Gastrocnemius medialis (tissue), 4 donors: Measurements from ENCODE around the gene RTP5. TPM values are rescaled to one million over a fixed set of nuclear protein-coding genes. Genes with fewer than 3 reads are reported as not detected.

Source experiments
- ATAC-seq, 2 donors: fragments of 150-250 bp; one replicate each; pipeline ENCODE4 v1.9.1; 2016
- DNase-seq, 2 donors: peaks; one replicate each; pipeline ENCODE4 v3.0.0-alpha.2; 2019
- H3K27ac ChIP-seq, 4 donors: fragments of 200-600 bp; sonication (generic); 1 replicate in 1 of 4; 2 replicates in 3 of 4; pipeline ENCODE4 v1.5.1; 2016 to 2018; ENCODE audit warnings: mild to moderate bottlenecking in 2 of 4, moderate library complexity in 1 of 4
- H3K27me3 ChIP-seq, 3 donors: fragments of 200-600 bp; sonication (generic) in 2 of 3; 1 replicate in 1 of 3; 2 replicates in 2 of 3; pipeline versions ENCODE4 v1.5.1 to v1.6.0; 2016 to 2019; ENCODE audit warnings: mild to moderate bottlenecking in 1 of 3, moderate library complexity in 1 of 3
- H3K36me3 ChIP-seq, 2 donors: fragments of 200-600 bp; sonication (generic) in 1 of 2; one replicate each; pipeline ENCODE4 v1.5.1; 2017 to 2018
- H3K4me1 ChIP-seq, 2 donors: fragments of 200-600 bp; sonication (generic) in 1 of 2; one replicate each; pipeline ENCODE4 v1.5.1; 2016 to 2017; ENCODE audit warnings: mild to moderate bottlenecking in 2 of 2
- H3K4me3 ChIP-seq, 4 donors: fragments of 200-600 bp; sonication (generic) in 3 of 4; 1 replicate in 1 of 4; 2 replicates in 3 of 4; pipeline ENCODE4 v1.5.1; 2016 to 2019; ENCODE audit warnings: mild to moderate bottlenecking in 2 of 4
- H3K9me3 ChIP-seq, 3 donors: fragments of 200-600 bp; sonication (generic) in 2 of 3; 1 replicate in 1 of 3; 2 replicates in 2 of 3; pipeline ENCODE4 v1.5.1; 2016 to 2019
- POLR2A ChIP-seq, 2 donors: fragments of 450-650 bp; IDR thresholded peaks; one replicate each; pipeline ENCODE4 v1.6.1; 2017; ENCODE audit warnings: antibody characterized with exemption in 2 of 2, mild to moderate bottlenecking in 2 of 2, moderate library complexity in 2 of 2
- in situ Hi-C, 4 donors: fragments of 200-750 bp; cut with MboI; loops; one replicate each; pipeline versions ENCODE4 v1.15.0 to v1.8.0; 2017; ENCODE audit warnings: low sequenced_read_pairs in 4 of 4
- intact Hi-C: fragments of 100-400 bp; cut with DNase I; formaldehyde crosslinking; loops from one replicate; pipeline ENCODE4 v1.15.1; 2023; ENCODE audit warnings: low total_unique reads
- total RNA-seq, 4 donors: library from RNA; depleted of rRNA; stranded (reverse); fragments of >200 nt; gene quantifications; one replicate each; pipeline versions ENCODE4 v1.1.0 to v1.2.3, GENCODE V29; 2016
- TF ChIP-seq, protein P1 (sequence below), 5 experiments: fragments of 450-650 bp in 3 of 5; fragments of 200-600 bp in 2 of 5; sonication (generic) in 2 of 5; IDR thresholded peaks in 4 of 5; conservative IDR thresholded peaks in 1 of 5; 1 replicate in 4 of 5; 2 replicates in 1 of 5; pipeline ENCODE4 v1.5.1; 2016 to 2019; ENCODE audit warnings: antibody characterized with exemption in 5 of 5, mild to moderate bottlenecking in 3 of 5, moderate library complexity in 3 of 5

The RTP5 gene
- total RNA-seq, 4 donors from 2014 or later: not detected

DNA sequence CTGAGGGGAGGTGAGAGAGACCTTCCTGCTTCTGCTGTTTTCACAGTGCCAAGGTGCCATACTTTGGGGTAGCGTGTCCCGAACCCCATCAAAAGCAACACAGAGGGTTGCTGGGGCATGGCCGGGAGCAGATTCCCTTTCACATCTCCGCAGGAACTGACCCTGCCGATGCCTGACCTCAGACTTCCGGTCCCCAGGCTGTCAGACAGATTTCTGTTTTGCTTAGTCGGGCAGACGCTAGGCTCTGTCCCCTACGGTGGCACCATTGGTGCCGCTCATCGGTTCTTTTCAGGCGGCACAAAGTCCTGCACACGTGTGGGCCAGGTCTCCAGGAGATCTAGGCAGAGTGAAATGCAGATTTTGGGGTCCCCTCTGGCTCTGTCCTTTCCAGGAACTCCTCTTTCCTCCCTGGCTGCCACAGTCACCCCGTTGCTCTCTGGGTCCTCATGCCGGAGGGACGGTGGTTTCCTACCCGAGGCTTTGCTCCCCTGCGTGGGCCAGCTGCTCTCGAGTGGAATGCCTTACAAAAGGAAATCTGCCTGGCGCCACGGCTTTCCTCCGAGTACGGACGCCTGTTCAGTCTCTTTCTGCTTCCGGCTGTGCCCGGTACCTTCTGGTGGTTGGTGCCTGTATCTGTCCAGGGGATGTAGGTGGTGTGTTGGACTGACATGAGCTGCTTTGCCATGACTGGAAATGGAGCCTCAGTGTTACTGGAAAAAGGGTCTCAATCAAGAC lies 39.3 kb downstream of the RTP5 start:
- H3K27ac ChIP-seq: no peak overlapping the region
- H3K27me3 ChIP-seq: no peaks in the 10 kb centered on the region
- no peak for ATAC-seq
- H3K9me3 ChIP-seq: no peaks in the 10 kb centered on the region
- H3K4me3 ChIP-seq: no peak overlapping the region
- TF ChIP-seq, protein P1, sequence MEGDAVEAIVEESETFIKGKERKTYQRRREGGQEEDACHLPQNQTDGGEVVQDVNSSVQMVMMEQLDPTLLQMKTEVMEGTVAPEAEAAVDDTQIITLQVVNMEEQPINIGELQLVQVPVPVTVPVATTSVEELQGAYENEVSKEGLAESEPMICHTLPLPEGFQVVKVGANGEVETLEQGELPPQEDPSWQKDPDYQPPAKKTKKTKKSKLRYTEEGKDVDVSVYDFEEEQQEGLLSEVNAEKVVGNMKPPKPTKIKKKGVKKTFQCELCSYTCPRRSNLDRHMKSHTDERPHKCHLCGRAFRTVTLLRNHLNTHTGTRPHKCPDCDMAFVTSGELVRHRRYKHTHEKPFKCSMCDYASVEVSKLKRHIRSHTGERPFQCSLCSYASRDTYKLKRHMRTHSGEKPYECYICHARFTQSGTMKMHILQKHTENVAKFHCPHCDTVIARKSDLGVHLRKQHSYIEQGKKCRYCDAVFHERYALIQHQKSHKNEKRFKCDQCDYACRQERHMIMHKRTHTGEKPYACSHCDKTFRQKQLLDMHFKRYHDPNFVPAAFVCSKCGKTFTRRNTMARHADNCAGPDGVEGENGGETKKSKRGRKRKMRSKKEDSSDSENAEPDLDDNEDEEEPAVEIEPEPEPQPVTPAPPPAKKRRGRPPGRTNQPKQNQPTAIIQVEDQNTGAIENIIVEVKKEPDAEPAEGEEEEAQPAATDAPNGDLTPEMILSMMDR (IDR thresholded peaks at IDR 0.05 in 4 of 5, conservative IDR thresholded peaks at IDR 0.05 in 1 of 5): no peak
- no peak for TF ChIP-seq POLR2A (IDR thresholded peaks at IDR 0.05)
- H3K36me3 ChIP-seq: no peaks in the 10 kb centered on the region
- no peaks in the 10 kb centered on the region for H3K4me1 ChIP-seq
- in situ Hi-C loops: no loop called here
- intact Hi-C loops: no loop called here
- DNase-seq: no peak

DNA sequence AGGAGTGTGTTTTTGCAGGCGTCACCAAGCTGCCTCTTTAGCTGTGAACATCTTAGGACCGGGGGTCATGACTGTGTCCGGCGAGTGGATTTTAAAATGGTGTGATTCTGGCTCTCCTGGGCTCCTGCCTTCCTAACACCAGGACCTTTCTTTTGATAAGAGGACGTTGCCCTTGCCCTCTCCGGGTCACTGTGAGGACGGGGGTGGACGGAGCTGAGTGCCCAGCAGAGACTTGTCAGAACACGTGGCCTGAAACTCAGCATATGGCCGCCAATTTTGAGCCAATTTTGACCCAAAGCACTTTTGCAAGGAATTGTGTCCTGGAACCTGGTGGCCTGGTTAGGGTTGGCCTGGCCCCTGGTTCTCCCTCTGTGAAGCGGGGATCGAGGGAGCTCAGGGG lies 40.2 kb downstream of the RTP5 start:
- Histone ChIP-seq H3K36me3 (no peaks in the 10 kb centered on the region), H3K27ac (no peak overlapping the region), H3K4me3 (no peak overlapping the region), H3K9me3 (no peaks in the 10 kb centered on the region), H3K27me3 (no peaks in the 10 kb centered on the region), H3K4me1 (no peaks in the 10 kb centered on the region)
- intact Hi-C loops: no loop called here
- ATAC-seq: no peak
- no peak for DNase-seq
- TF ChIP-seq POLR2A (IDR thresholded peaks at IDR 0.05): no peak
- TF ChIP-seq, protein P1 (IDR thresholded peaks at IDR 0.05 in 4 of 5, conservative IDR thresholded peaks at IDR 0.05 in 1 of 5): no peak
- in situ Hi-C loops: no loop called here

DNA sequence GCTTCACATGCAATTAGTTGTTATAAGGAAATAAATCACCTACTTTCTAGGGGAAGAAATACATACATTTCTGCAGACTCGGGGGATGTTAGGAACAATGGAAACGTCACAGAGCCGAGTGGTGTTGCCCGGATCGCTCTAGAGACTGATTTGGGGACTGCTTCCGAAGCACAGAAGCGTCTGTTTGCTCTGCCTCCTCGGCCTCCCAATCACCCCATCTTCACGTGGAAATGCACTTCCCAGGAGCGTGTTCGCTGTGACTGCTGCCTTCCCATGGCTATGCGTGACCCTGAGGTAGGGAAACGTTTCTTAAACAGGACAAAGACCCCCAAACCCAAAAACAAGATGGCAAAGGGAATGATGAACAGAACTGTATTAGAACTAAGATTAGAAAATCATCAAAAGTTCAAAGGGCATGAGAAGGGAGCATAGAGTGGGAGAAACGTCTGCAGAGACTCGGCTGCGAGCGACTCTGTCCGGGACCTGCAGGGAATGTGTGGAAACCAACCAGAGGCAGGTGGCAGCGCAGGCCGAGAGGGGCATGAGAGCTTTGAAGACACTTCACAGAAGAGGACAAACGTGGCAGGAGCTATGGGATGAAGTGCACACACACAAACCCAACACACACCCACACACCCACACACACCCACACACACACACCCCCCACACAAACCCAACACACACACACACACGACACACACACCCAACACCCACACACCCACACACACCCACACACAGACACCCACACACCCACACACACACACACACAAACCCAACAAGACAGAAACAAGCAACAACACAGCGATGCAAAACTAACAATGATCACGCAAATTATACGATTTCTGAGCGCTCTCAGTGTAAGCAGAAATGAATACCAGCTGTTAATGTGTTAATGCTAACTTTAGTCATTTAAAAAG lies 41.3 kb downstream of the RTP5 start:
- intact Hi-C loops (no loop called here), in situ Hi-C loops (no loop called here)
- Histone ChIP-seq H3K4me3 (no peak overlapping the region), H3K27ac (no peak overlapping the region), H3K27me3 (no peaks in the 10 kb centered on the region), H3K36me3 (no peaks in the 10 kb centered on the region), H3K4me1 (no peaks in the 10 kb centered on the region), H3K9me3 (no peaks in the 10 kb centered on the region)
- TF ChIP-seq, protein P1 (IDR thresholded peaks at IDR 0.05 in 4 of 5, conservative IDR thresholded peaks at IDR 0.05 in 1 of 5): no peak
- no peak for TF ChIP-seq POLR2A (IDR thresholded peaks at IDR 0.05)
- no peak for DNase-seq
- ATAC-seq: no peak

DNA sequence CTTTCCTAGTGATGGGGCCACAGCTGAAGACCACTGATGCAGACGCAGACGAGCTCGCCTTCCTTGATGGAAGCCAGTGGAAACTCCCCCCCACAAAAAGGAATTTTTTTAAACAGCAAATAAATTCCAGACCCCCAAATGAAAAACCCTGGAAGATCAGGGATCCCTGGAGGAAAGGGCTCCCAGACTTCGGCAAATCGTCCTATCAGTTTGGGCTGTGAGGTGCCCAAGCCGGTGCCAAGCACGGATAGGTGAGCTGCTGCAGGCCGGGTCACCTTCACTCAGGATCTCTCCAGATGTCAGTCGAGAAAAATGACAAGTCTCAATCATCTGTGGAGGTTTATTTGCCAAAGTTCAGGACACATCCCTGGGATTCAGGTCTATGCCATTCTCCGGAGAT lies 42.0 kb downstream of the RTP5 start:
- TF ChIP-seq POLR2A (IDR thresholded peaks at IDR 0.05): no peak
- TF ChIP-seq, protein P1 (IDR thresholded peaks at IDR 0.05 in 4 of 5, conservative IDR thresholded peaks at IDR 0.05 in 1 of 5): no peak
- Histone ChIP-seq H3K4me3 (no peak overlapping the region), H3K36me3 (no peaks in the 10 kb centered on the region), H3K9me3 (no peaks in the 10 kb centered on the region), H3K4me1 (no peaks in the 10 kb centered on the region), H3K27me3 (no peaks in the 10 kb centered on the region), H3K27ac (no peak overlapping the region)
- in situ Hi-C loops: no loop called here
- no peak for ATAC-seq
- intact Hi-C loops: no loop called here
- no peak for DNase-seq
